NCI-H82 (cell line): ENCODE measurements around the gene CKMT2.

Source experiments
- DNase-seq: peaks from one replicate; lab custom pipeline; 2025; lab: John Stamatoyannopoulos, UW

Gene CKMT2

DNA sequence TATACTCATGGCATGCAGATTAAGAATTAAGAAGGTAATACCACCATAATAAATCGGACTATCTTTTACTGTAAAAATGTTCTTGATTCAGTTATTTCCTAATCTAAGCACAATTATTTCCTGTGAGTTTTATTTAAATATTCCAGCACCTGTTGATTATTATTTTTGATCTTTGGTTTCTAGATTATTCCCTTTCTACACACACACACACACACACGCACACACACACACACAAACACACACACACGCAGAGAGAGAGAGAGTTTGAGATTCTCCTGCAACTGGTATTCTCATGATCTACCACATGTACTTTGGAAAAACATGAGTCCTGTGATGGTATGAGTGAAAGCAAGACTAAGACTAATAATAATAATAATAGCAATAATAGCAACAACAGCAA lies 17.0 kb upstream of the CKMT2 start:
- DNase-seq: no peak

DNA sequence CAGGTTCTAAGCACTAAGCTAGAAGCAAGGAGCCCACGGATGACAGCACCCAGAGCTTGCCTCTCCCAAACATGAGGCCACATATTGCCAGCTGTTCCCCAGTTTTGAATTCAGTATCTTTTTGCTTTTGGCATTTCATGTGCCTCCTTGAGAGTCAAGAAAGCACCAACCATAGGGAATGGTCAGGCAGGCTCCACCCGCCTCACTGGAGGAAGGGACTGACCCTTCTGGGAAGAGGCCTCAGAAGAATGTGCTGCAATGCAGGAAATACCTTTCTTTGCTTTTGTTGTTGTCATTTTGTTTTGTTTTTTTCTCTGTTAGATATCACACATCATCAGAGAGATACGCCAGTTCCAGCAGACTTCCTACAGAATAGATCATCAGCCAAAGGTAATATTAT lies 13.7 kb upstream of the CKMT2 start:
- DNase-seq: no peak

DNA sequence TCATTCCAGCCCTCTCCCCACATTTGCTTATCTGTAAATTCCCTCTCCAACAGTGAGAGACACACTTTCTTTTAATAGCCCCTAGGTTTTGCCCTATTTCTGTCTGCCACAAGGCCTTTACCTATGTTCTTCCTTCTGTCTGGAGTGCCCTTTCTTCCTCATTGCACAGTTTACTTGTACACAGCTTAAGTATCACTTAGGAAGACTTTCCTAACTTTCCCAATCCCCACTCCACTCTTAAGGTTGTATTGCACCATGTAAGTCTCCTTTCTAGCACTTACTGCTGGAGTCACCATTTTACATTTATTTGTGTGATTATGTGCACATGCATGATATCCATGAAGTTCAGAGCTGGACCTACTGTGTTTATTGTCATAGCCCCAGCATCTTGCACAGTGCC lies 10.8 kb upstream of the CKMT2 start:
- DNase-seq: no peak

DNA sequence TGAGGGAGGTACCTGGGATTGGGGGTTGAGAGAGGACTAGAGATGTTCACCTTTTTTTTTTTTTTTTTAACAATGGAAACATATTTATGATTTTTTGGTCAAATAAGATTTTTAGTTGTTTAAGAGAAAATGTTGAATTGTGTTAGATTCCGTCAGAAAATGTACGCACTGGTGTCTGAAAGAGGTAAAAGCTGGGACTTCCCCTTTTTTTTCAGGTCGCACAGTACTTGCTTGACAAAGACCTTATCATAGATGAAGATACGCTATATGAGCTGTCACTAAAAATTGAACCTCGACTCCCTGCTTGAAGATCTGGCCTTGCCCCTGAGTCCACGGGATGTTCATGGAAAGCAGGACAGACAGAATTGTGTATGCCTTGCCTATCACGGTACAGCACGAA lies 7.7 kb upstream of the CKMT2 start:
- no peak for DNase-seq

DNA sequence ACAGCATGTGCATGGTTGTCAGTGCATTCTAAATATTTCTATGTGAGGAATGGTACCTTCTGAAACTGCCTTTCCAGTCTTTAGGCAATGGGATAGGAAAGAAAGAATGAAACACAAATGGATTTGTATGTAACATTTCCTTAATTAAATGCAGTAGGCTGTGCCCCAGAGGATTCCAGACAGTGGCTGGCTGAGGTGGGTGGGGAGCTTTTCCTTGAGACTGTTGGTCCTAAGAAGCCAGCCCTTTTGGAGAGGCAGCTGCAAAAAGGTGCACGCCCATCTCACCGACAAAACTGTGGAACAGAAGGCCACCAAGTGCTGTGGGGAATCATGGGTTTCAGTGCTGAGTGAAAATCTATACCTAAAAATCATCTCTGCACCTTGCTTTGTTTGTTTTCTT lies 6.8 kb upstream of the CKMT2 start:
- DNase-seq: no peak

DNA sequence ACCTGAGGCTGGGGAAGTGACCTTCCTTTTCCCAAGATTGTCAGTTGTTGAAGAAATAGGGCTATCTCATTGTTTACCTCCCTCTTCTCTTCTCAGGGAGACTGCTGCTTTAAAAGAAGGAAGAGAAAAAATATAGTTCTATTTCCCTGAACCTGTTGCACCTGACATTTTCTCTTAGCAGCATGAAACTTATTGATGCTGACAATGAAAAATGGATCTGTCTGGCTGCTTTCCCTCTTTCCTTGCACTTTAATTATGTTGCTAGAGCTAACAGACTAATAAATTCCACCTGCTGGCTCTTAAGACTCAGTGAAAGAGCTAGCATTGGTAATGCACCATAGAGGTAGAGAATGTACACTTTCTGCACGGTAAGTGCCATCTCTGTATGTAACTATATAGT lies 6.2 kb upstream of the CKMT2 start:
- DNase-seq: no peak

- no peak for DNase-seq
These were observed 5.0 kb upstream of the CKMT2 start for GRCh38 chr5:81228084-81228483.

GRCh38 chr5:81230416-81230815 lies 2.7 kb upstream of the CKMT2 start:
- DNase-seq: no peak

DNA sequence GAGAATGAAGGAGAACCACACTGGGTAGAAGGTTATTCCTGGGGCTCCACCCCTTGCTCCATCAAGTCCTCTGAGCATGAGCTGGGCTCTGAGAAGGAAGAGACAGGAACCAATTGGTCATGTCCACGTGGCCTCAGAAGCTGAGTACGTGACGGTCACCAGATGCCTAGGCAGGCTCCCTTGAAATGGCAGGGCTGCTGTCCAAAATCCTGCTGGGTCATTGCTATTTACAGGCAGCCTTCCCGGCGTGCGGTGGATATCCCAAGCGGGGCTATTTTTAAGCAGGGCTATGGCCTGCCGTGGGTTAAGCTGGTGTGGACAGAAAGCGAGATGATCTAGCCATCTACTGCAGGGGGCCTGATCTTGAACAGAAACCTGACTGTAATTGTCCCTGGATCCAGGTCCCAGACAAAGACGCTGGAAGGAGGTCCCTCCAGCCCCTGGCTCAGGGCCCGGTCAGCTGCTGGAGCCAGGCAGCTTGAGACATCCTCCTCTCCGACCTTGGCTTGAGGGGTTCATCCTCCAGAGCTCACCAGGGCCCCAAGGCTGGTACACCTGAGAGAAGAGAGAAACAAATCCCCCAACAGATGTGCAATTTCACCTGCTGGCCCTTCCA lies 550 bp upstream of the CKMT2 start:
- DNase-seq: no peak

DNA sequence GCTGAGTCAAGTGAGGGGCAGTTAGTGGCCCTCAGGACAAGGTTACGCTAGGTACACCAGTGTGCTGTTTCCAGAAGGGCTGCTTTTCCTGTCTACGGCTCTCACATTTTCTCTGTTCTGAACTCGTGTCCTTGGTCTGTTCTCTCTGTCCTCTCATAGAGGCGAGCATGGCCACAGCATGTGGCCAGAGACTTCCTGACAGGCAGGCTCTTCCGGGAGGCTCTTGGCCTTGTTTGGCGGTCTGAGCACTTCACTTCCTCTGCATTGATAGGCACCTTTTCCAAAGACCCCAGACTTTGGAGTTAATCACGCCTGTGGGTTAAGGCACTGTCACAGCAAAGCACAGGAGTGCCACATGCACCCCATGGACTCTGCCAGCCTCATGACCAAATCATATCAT lies 1.2 kb downstream of the CKMT2 start:
- DNase-seq: no peak

DNA sequence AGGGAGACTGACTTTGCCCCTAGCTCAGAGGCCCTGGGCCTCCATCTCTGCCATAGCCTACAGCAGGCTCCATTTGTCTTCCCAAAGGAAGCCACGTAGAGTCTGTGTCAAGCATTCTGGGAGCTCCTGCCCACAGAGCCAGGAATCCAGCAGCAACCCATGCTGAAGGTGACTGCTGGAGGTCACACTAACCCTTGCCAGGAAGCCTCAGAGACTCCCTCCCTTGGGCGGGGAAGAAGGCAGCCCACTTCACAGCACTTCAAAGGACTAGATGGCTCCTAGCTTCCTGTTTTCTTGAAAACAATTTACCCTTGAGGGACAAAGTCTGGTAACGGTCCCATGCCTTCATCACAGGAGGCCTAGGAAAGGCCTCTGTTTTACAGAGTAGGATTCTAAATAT lies 1.7 kb downstream of the CKMT2 start:
- no peak for DNase-seq

GRCh38 chr5:81235287-81236072 lies 2.4 kb downstream of the CKMT2 start:
- DNase-seq: no peak

DNA sequence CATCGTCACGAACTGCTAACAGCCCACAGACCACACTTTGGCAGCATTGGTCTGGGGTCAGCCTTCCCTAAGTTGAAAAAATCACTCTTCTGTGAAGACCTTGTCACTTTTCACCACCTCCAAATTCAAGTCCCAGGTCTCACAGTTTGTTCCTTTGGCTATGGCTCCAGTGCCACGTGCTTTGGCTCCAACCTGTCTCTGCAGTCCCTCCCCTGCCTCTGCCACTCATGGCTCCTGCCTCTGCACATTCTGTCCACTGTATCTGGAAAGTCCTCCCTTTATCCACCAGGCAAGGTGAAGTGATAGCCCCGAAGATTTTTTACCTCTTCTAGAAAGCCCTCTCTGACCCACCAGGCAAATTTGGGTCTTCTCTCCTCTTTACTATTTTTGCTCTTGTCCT lies 5.3 kb downstream of the CKMT2 start:
- DNase-seq: no peak

GRCh38 chr5:81239613-81240012 lies 6.5 kb downstream of the CKMT2 start:
- DNase-seq: no peak

DNA sequence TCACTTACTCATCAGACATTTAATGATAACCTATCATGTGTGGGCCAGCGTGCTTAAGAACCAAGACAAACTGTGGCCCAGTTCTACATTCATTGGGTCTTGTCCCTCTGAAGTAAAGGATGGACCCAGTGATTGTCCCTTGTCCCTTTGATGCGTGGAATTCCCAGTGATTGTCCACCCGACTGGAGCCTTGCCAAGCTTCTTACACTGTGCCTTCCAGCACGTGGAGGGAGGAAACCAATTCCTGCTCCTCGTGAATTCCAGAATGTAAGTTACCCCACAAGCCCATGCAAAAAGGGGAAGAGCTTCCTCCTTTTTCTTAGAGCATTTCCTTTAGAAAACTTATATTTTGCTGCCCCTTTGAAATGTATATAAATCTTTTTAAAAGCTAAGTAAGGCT lies 7.9 kb downstream of the CKMT2 start:
- DNase-seq: no peak

- no peak for DNase-seq
These were observed 9.0 kb downstream of the CKMT2 start for GRCh38 chr5:81241961-81242648.

- no peak for DNase-seq
These were observed 9.8 kb downstream of the CKMT2 start for GRCh38 chr5:81242906-81243436.

- no peak for DNase-seq
These were observed 11.3 kb downstream of the CKMT2 start for GRCh38 chr5:81244451-81244850.

GRCh38 chr5:81245871-81246235 lies 12.7 kb downstream of the CKMT2 start:
- DNase-seq: no peak

GRCh38 chr5:81246697-81247096 lies 13.6 kb downstream of the CKMT2 start:
- no peak for DNase-seq

- no peak for DNase-seq
These were observed 14.4 kb downstream of the CKMT2 start for GRCh38 chr5:81247441-81247972.

DNA sequence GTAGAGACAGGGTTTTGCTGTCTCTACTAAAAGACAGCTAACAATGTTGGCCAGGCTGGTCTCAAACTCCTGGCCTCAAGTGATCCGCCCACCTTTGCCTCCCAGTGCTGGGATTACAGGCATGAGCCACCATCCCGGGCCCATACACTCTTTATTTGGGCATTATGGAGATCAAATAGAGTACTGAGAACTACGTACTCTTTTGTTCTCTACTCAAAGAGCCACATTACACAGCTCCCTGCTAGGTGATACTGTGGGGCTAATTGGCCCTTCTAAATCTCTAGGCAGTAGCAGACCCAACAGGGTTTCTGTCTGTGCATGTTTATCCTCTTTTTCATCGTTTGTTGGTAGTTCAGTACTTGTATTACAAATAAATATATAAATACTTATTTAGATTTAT lies 16.1 kb downstream of the CKMT2 start:
- no peak for DNase-seq

DNA sequence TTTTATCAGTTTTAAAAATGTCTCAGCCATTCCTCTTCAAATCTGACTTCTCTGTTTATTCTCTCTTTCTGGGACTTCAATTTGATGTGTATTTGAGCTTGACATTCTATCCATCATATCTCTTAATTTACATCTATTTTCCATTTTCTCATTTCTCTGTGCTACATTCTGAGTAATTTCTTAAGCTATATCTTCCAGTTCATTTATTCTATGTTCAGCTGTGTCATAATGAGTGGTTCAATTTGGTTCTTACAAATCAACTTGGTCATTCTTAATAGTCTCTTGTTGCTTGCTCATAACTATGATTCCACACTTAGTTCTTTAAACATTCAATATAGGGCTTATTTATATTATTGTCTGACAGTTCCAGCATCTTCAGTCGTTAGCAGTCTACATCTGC lies 16.9 kb downstream of the CKMT2 start:
- DNase-seq: no peak
